Subcutaneous adipose tissue (tissue), 4 donors: ENCODE data around the gene PRDM5. TPM values are rescaled to one million over a fixed set of nuclear protein-coding genes. Genes with fewer than 3 reads are reported as not detected.

ENCODE experiments used
- CTCF ChIP-seq: fragments of 450-650 bp; IDR thresholded peaks from one replicate; pipeline ENCODE4 v1.5.1; 2016; ENCODE audit warnings: low read depth, mild to moderate bottlenecking, control low read depth, antibody characterized with exemption, moderate library complexity
- total RNA-seq, 4 donors: library from RNA; depleted of rRNA; stranded (reverse); fragments of >200 nt; gene quantifications; one replicate each; pipeline ENCODE4 v1.1.0, GENCODE V29; 2016

PRDM5 gene
- total RNA-seq, 4 donors from 2014 or later: 7.3 to 15.4 (median 11.1) TPM

- TF ChIP-seq CTCF: no peak
Observed at GRCh38 chr4:120733968-120734367, 188.6 kb downstream of the PRDM5 start.

- no peak for TF ChIP-seq CTCF
Observed at GRCh38 chr4:120733054-120733453, 189.5 kb downstream of the PRDM5 start.

DNA sequence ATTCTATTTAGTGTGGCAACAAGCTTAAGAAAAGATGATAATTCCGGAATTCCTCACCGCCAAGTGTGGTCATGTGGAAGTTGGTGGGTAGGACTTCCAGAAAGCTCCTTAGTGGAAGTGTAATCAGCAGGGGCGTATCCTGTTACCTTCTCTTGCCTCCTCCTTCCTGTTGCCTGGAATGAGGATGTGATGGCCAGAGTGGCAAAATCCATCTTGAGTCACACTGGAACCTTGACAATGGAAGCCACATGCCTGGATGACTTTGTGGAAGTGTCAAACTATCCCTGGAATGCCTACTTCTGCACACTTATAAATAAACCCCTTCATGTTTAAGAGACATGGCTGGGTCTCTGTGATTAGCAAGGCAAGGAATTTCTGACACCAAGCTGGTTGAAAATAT lies 191.0 kb downstream of the PRDM5 start:
- TF ChIP-seq CTCF: no peak

- TF ChIP-seq CTCF: no peak
Observed at GRCh38 chr4:120730777-120731320, 191.7 kb downstream of the PRDM5 start.

DNA sequence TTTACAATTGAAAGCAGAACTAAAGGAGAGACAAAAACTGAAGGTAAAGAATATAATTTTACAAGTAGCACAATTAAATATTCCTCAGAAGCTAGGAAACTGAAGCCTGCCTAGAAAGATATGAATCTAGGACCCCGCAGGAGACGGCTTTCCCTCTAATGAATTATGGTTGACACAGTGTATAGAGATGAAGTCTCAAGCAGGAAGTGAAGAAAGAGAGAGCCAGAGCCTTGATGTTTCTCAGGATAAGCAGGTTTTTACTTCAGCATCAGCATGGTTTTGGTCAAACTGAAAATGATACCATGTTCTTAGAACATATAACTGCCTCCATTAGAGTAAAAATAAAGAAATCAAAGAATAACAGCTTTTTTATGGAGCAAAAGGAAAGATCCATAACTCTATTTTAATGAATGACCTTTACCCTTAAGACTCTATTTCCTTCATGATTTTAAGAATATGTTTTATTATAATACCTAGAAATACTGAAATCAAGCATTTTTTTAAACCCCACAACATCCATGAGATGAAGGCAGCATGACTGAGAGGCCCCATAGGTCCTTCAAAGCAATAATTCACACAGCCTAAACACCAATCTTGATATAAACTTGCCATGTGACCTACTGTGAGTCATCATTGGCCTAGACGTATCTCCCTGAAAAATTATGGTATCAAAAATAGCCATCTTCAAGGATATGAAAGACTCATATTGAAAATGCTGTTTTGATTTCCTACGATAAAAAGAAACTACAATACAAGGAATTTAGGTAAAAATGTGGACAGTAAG lies 193.4 kb downstream of the PRDM5 start:
- TF ChIP-seq CTCF: no peak

- no peak for TF ChIP-seq CTCF
Observed at GRCh38 chr4:120725639-120726580, 196.6 kb downstream of the PRDM5 start.

GRCh38 chr4:120724656-120725055 lies 197.9 kb downstream of the PRDM5 start:
- TF ChIP-seq CTCF: no peak
